H1 (cell line): ENCODE results near the gene CCDC91.

Experiments
- CHD2 ChIP-seq: IDR thresholded peaks from 2 replicates; pipeline ENCODE4 v1.6.1; 2012; ENCODE audit warnings: low read length, improper control_type of control experiment
- EZH2 ChIP-seq: fragments of 200-600 bp; sonication (generic); IDR thresholded peaks from 2 replicates; pipeline ENCODE4 v1.7.1; 2012; ENCODE audit warnings: low read depth, mild to moderate bottlenecking, moderate library complexity, low read length, inconsistent platforms; ENCODE audit not compliant: severe bottlenecking
- KDM5A ChIP-seq: fragments of 200-600 bp; IDR thresholded peaks from 2 replicates; pipeline ENCODE4 v1.7.1; 2012; ENCODE audit warnings: mild to moderate bottlenecking, low read length, inconsistent platforms, mixed read lengths
- POLR2AphosphoS5 ChIP-seq: IDR thresholded peaks from 2 replicates; pipeline ENCODE4 v1.6.1; 2011; ENCODE audit warnings: low read depth, low read length
- TF ChIP-seq, protein P1 (sequence below), 3 experiments: IDR thresholded peaks; 1 replicate in 2 of 3; 2 replicates in 1 of 3; pipeline versions ENCODE4 v1.5.1 to v1.6.1; 2011; ENCODE audit warnings: low read length in 3 of 3, mild to moderate bottlenecking in 3 of 3, inconsistent platforms in 2 of 3, low read depth in 1 of 3, moderate library complexity in 1 of 3; ENCODE audit not compliant: insufficient read depth in 1 of 3; ENCODE audit errors: control extremely low read depth in 1 of 3
- TF ChIP-seq, protein P2 (sequence below): IDR thresholded peaks from 2 replicates; pipeline ENCODE4 v1.6.1; 2012; ENCODE audit warnings: low read length, inconsistent platforms

DNA sequence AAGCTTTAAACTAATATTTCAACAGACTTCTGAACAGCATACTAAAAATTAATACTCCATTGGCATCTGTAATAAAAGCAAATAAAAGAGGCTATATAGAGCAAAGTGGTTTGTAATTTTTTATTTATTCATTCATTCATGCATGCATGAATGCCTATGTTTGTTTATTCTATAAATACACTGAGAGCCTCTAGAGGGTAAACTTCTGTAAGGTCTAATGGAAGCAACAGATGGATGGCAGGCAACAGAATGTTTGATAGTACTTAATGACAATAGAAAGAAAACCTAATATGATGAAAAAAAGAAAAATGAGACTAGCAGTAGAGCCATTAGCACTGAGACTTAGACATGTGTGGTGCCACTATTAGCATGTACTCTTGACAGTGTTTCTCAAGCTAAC, 253.1 kb downstream of the CCDC91 start:
- TF ChIP-seq, protein P1, sequence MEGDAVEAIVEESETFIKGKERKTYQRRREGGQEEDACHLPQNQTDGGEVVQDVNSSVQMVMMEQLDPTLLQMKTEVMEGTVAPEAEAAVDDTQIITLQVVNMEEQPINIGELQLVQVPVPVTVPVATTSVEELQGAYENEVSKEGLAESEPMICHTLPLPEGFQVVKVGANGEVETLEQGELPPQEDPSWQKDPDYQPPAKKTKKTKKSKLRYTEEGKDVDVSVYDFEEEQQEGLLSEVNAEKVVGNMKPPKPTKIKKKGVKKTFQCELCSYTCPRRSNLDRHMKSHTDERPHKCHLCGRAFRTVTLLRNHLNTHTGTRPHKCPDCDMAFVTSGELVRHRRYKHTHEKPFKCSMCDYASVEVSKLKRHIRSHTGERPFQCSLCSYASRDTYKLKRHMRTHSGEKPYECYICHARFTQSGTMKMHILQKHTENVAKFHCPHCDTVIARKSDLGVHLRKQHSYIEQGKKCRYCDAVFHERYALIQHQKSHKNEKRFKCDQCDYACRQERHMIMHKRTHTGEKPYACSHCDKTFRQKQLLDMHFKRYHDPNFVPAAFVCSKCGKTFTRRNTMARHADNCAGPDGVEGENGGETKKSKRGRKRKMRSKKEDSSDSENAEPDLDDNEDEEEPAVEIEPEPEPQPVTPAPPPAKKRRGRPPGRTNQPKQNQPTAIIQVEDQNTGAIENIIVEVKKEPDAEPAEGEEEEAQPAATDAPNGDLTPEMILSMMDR (IDR thresholded peaks at IDR 0.05; ENCODE audit: control extremely low read depth in 1 of 3, insufficient read depth in 1 of 3, low read depth in 1 of 3, low read length in 3 of 3) = no peak
- TF ChIP-seq CHD2 (no peak), KDM5A (no peak), POLR2AphosphoS5 (no peak), EZH2 (no peak)
- TF ChIP-seq, protein P2, sequence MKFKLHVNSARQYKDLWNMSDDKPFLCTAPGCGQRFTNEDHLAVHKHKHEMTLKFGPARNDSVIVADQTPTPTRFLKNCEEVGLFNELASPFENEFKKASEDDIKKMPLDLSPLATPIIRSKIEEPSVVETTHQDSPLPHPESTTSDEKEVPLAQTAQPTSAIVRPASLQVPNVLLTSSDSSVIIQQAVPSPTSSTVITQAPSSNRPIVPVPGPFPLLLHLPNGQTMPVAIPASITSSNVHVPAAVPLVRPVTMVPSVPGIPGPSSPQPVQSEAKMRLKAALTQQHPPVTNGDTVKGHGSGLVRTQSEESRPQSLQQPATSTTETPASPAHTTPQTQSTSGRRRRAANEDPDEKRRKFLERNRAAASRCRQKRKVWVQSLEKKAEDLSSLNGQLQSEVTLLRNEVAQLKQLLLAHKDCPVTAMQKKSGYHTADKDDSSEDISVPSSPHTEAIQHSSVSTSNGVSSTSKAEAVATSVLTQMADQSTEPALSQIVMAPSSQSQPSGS = no peak
